Measurements from ENCODE around the gene TNF.
A peak's percentile ranks its signal among the peaks of the same experiment; 100 is the strongest.

TNF gene

GRCh38 chr6:31609519-31610406 lies 34.4 kb downstream of the TNF start:
- no peaks in the 10 kb centered on the region for H3K9me3 ChIP-seq (ENCODE audit: insufficient read depth, low read length)
- TF ChIP-seq YY1 (IDR thresholded peaks at IDR 0.05; ENCODE audit: insufficient read depth, insufficient read length) (no peak), SUZ12 (IDR thresholded peaks at IDR 0.05; ENCODE audit: extremely low read depth, insufficient read depth, insufficient read length) (no peak), ZNF274 (IDR thresholded peaks at IDR 0.05; ENCODE audit: low read depth, low read length) (no peak)
- H3K9ac ChIP-seq (ENCODE audit: insufficient read length, low read depth): peak overlapping the region; percentile 17
- H3K4me3 ChIP-seq (ENCODE audit: insufficient read length, low read depth): no peak overlapping the region
- DNase-seq (ENCODE audit: low read depth, low spot score): no peak
- H3K36me3 ChIP-seq (ENCODE audit: insufficient read depth, insufficient read length, low read length): no peaks in the 10 kb centered on the region
- H3K4me1 ChIP-seq (ENCODE audit: insufficient read depth, insufficient read length): no peaks in the 10 kb centered on the region
- H3K27me3 ChIP-seq (ENCODE audit: insufficient read depth, insufficient read length): no peaks in the 10 kb centered on the region

- DNase-seq (ENCODE audit: low read depth, low spot score): no peak
- no peaks in the 10 kb centered on the region for H3K27me3 ChIP-seq (ENCODE audit: insufficient read depth, insufficient read length)
- TF ChIP-seq ZNF274 (IDR thresholded peaks at IDR 0.05; ENCODE audit: low read depth, low read length): no peak
- no peaks in the 10 kb centered on the region for H3K4me1 ChIP-seq (ENCODE audit: insufficient read depth, insufficient read length)
- H3K9ac ChIP-seq (ENCODE audit: insufficient read length, low read depth): no peak overlapping the region
- no peaks in the 10 kb centered on the region for H3K9me3 ChIP-seq (ENCODE audit: insufficient read depth, low read length)
- no peak overlapping the region for H3K4me3 ChIP-seq (ENCODE audit: insufficient read length, low read depth)
- H3K36me3 ChIP-seq (ENCODE audit: insufficient read depth, insufficient read length, low read length): no peaks in the 10 kb centered on the region
These were observed 35.6 kb downstream of the TNF start for GRCh38 chr6:31610968-31611367.

- Histone ChIP-seq H3K36me3 (ENCODE audit: insufficient read depth, insufficient read length, low read length) (no peaks in the 10 kb centered on the region), H3K9ac (ENCODE audit: insufficient read length, low read depth) (no peak overlapping the region), H3K27me3 (ENCODE audit: insufficient read depth, insufficient read length) (no peaks in the 10 kb centered on the region)
These were observed 38.8 kb downstream of the TNF start for GRCh38 chr6:31614075-31614619.

GRCh38 chr6:31614684-31615578 lies 39.6 kb downstream of the TNF start, which contains the start of gene AIF1:
TSS of gene AIF1 (plus strand) at chr6:31615234. CDS start at chr6:31615330, 96 bp downstream.
- Histone ChIP-seq H3K36me3 (ENCODE audit: insufficient read depth, insufficient read length, low read length) (no peaks in the 10 kb centered on the region), H3K9ac (ENCODE audit: insufficient read length, low read depth) (no peak within 1 kb of the TSS), H3K4me1 (ENCODE audit: insufficient read depth, insufficient read length) (no peaks in the 10 kb centered on the region), H3K27me3 (ENCODE audit: insufficient read depth, insufficient read length) (no peaks in the 10 kb centered on the region), H3K9me3 (ENCODE audit: insufficient read depth, low read length) (no peaks in the 10 kb centered on the region), H3K4me3 (ENCODE audit: insufficient read length, low read depth) (no peak within 1 kb of the TSS)
- DNase-seq (ENCODE audit: low read depth, low spot score): no peak
- TF ChIP-seq SUZ12 (IDR thresholded peaks at IDR 0.05; ENCODE audit: extremely low read depth, insufficient read depth, insufficient read length): no peak
- no peak for TF ChIP-seq ZNF274 (IDR thresholded peaks at IDR 0.05; ENCODE audit: low read depth, low read length)
- no peak for TF ChIP-seq YY1 (IDR thresholded peaks at IDR 0.05; ENCODE audit: insufficient read depth, insufficient read length)

More at GRCh38 chr6:31614075-31614619, 38.8 kb downstream of the TNF start:
- H3K9me3 ChIP-seq (ENCODE audit: insufficient read depth, low read length): no peaks in the 10 kb centered on the region
- no peak overlapping the region for H3K4me3 ChIP-seq (ENCODE audit: insufficient read length, low read depth)
- TF ChIP-seq YY1 (IDR thresholded peaks at IDR 0.05; ENCODE audit: insufficient read depth, insufficient read length) (no peak), SUZ12 (IDR thresholded peaks at IDR 0.05; ENCODE audit: extremely low read depth, insufficient read depth, insufficient read length) (no peak), ZNF274 (IDR thresholded peaks at IDR 0.05; ENCODE audit: low read depth, low read length) (no peak)
- no peaks in the 10 kb centered on the region for H3K4me1 ChIP-seq (ENCODE audit: insufficient read depth, insufficient read length)
- no peak for DNase-seq (ENCODE audit: low read depth, low spot score)

GRCh38 chr6:31615748-31616147 lies 40.4 kb downstream of the TNF start:
- Histone ChIP-seq H3K9ac (ENCODE audit: insufficient read length, low read depth) (no peak overlapping the region), H3K27me3 (ENCODE audit: insufficient read depth, insufficient read length) (no peaks in the 10 kb centered on the region), H3K4me3 (ENCODE audit: insufficient read length, low read depth) (no peak overlapping the region), H3K36me3 (ENCODE audit: insufficient read depth, insufficient read length, low read length) (no peaks in the 10 kb centered on the region), H3K4me1 (ENCODE audit: insufficient read depth, insufficient read length) (no peaks in the 10 kb centered on the region), H3K9me3 (ENCODE audit: insufficient read depth, low read length) (no peaks in the 10 kb centered on the region)
- DNase-seq (ENCODE audit: low read depth, low spot score): no peak
- TF ChIP-seq ZNF274 (IDR thresholded peaks at IDR 0.05; ENCODE audit: low read depth, low read length) (no peak), SUZ12 (IDR thresholded peaks at IDR 0.05; ENCODE audit: extremely low read depth, insufficient read depth, insufficient read length) (no peak), YY1 (IDR thresholded peaks at IDR 0.05; ENCODE audit: insufficient read depth, insufficient read length) (no peak)

GRCh38 chr6:31617010-31617409 lies 41.6 kb downstream of the TNF start:
- TF ChIP-seq YY1 (IDR thresholded peaks at IDR 0.05; ENCODE audit: insufficient read depth, insufficient read length) (no peak), ZNF274 (IDR thresholded peaks at IDR 0.05; ENCODE audit: low read depth, low read length) (no peak), SUZ12 (IDR thresholded peaks at IDR 0.05; ENCODE audit: extremely low read depth, insufficient read depth, insufficient read length) (no peak)
- no peak for DNase-seq (ENCODE audit: low read depth, low spot score)
- Histone ChIP-seq H3K36me3 (ENCODE audit: insufficient read depth, insufficient read length, low read length) (peaks cover 7% of the 10 kb centered on the region), H3K9ac (ENCODE audit: insufficient read length, low read depth) (no peak overlapping the region), H3K4me1 (ENCODE audit: insufficient read depth, insufficient read length) (no peaks in the 10 kb centered on the region), H3K9me3 (ENCODE audit: insufficient read depth, low read length) (no peaks in the 10 kb centered on the region), H3K27me3 (ENCODE audit: insufficient read depth, insufficient read length) (no peaks in the 10 kb centered on the region), H3K4me3 (ENCODE audit: insufficient read length, low read depth) (no peak overlapping the region)
